ENCODE measurements around the gene PLA2G2C. TPM values are rescaled to one million over a fixed set of nuclear protein-coding genes. Genes with fewer than 3 reads are reported as not detected.

Gene PLA2G2C
- total RNA-seq, result not detected

GRCh38 chr1:20185834-20186782 lies at the start of gene PLA2G2C, which contains the start of gene UBXN10:
PLA2G2C (minus strand) TSS chr1:20186518; CDS start chr1:20177363, 9,155 bp downstream.
UBXN10 (plus strand) TSS chr1:20186096; CDS start chr1:20190562, 4,466 bp downstream.

DNA sequence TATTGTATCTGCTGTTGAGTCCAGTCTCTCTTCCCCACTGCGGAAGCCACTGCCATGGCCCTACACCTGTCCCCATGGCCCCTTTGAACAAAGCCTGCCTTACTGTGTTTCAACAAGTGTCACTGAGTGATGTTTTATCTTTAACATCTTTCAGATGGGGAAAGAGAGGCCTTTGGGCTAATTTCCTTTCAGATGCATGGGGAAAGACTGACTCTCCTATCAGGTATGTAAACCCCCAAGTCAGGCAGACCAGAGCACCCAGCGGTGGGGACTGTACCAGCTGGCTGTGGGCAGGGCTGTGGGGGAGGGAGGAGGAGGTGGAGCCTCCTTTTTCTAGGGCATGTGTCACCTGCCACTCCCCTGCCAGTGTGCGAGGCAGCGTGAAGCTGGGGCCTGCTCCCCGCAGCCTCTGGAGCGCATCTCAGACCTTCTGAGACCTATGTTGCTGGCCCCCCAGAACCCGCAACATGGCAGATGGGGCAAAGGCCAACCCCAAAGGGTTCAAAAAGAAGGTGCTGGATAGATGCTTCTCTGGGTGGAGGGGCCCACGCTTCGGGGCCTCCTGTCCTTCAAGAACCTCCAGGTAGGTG lies 47.3 kb downstream of the PLA2G2C start, which contains the start of gene PLA2G2F:
TSS of gene PLA2G2F (plus strand) at position 363 of the 590 bp plus-strand sequence. CDS start at position 468, 105 bp downstream.

DNA sequence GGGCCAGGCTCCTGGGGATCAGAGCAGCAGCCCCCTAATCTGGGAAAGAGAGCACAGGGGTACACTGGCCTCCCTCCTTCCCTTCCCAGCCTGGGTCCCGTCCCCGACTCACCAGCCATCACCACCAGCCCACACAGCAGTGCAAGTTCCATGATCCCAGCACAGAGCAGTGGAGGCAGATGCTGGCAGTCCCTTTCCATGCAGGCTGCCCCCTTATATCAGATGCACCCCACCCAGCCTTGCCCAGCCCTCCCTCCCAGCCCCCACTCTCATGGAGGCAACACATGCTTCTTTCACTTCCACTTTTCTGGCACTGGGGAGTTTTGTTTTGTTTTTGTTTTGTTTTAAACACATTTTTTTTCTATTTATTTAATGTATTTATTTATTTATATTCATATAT lies 67.0 kb downstream of the PLA2G2C start, which contains the start of gene PLA2G2D:
TSS of gene PLA2G2D (minus strand) at position 190 of the 400 bp plus-strand sequence. CDS start at position 152, 38 bp downstream.

Other genes starting within 250 kb of the PLA2G2C start
- not detected for gene PLA2G2A, start 206.9 kb downstream of the PLA2G2C start, total RNA-seq
- gene PLA2G5, start 116.3 kb downstream of the PLA2G2C start, total RNA-seq, result not detected
- gene PLA2G2D, start 67.0 kb downstream of the PLA2G2C start, total RNA-seq, result not detected
- not detected for gene PLA2G2F, start 47.2 kb downstream of the PLA2G2C start, total RNA-seq
- 2.5 TPM for gene UBXN10, start 422 bp downstream of the PLA2G2C start, total RNA-seq
- gene VWA5B1, start 104.4 kb upstream of the PLA2G2C start, total RNA-seq, result 0.63 TPM